SU-DHL-6 (cell line): ENCODE data around the gene RAB3B.
"Not testable (repeated sequence)": the region's sequence is repeated elsewhere in the genome, so short reads cannot be mapped to it uniquely, and the experiment has no call there.

ENCODE experiments used
- H2AFZ ChIP-seq: fragments of 200-600 bp; sonication (generic); 2 replicates; pipeline ENCODE4 v1.6.1; 2014; ENCODE audit warnings: low read depth, mild to moderate bottlenecking, moderate library complexity, mixed read lengths, antibody characterized with exemption, low read length; ENCODE audit not compliant: severe bottlenecking
- H3F3A ChIP-seq: fragments of 200-600 bp; shearing (Covaris generic); 2 replicates; pipeline ENCODE4 v1.6.0; 2016; ENCODE audit warnings: antibody characterized with exemption, mild to moderate bottlenecking; ENCODE audit not compliant: insufficient read depth
- H3K27ac ChIP-seq: fragments of 200-600 bp; sonication (generic); 2 replicates; pipeline ENCODE4 v1.5.1; 2016; ENCODE audit warnings: low read depth, mild to moderate bottlenecking, low read length, moderate library complexity, mixed read lengths
- H3K27me3 ChIP-seq: fragments of 200-600 bp; sonication (generic), shearing (Covaris generic); 2 replicates; pipeline ENCODE4 v1.6.0; 2014; ENCODE audit warnings: mild to moderate bottlenecking, low read length
- H3K36me3 ChIP-seq: fragments of 200-600 bp; sonication (generic); 2 replicates; pipeline ENCODE4 v1.6.1; 2014; ENCODE audit warnings: mild to moderate bottlenecking, low read length, mixed read lengths
- H3K4me2 ChIP-seq: fragments of 300-600, 200-600 bp; shearing (Covaris generic), sonication (generic); 2 replicates; pipeline ENCODE4 v1.6.0; 2014; ENCODE audit warnings: low read length, low read depth, mild to moderate bottlenecking; ENCODE audit not compliant: poor library complexity, severe bottlenecking
- H3K4me3 ChIP-seq: fragments of 200-600 bp; sonication (generic); 2 replicates; pipeline ENCODE4 v1.5.1; 2014; ENCODE audit warnings: antibody characterized with exemption, low read length, mild to moderate bottlenecking, mixed read lengths; ENCODE audit not compliant: insufficient read depth, poor library complexity, severe bottlenecking
- H3K79me2 ChIP-seq: fragments of 200-600 bp; sonication (generic); 2 replicates; pipeline ENCODE4 v1.6.1; 2014; ENCODE audit warnings: mild to moderate bottlenecking, low read length, moderate library complexity; ENCODE audit not compliant: insufficient read depth
- H3K9ac ChIP-seq: fragments of 200-600 bp; sonication (generic); 2 replicates; pipeline ENCODE4 v1.7.0; 2014; ENCODE audit warnings: mild to moderate bottlenecking, low read length
- H3K9me2 ChIP-seq: fragments of 200-600 bp; sonication (generic); replicated peaks from 2 replicates; pipeline ENCODE4 v1.6.1; 2014; ENCODE audit warnings: low read length; ENCODE audit not compliant: insufficient read depth
- H3K9me3 ChIP-seq: fragments of 200-600 bp; sonication (generic); 2 replicates; pipeline ENCODE4 v1.6.1; 2014; ENCODE audit warnings: low read length, mixed read lengths; ENCODE audit not compliant: insufficient read depth
- H4K20me1 ChIP-seq: fragments of 200-600 bp; sonication (generic); 2 replicates; pipeline ENCODE4 v1.6.1; 2014; ENCODE audit warnings: low read depth, mild to moderate bottlenecking, antibody characterized with exemption, low read length, moderate library complexity, mixed read lengths
- EZH2phosphoT487 ChIP-seq: fragments of 200-600 bp; sonication (generic), shearing (Covaris generic); conservative IDR thresholded peaks from 2 replicates; pipeline ENCODE4 v1.6.1; 2018; ENCODE audit warnings: mild to moderate bottlenecking, antibody characterized with exemption, low read length, moderate library complexity, mixed read lengths
- TF ChIP-seq, protein P1 (sequence below): fragments of 200-600 bp; sonication (generic); IDR thresholded peaks from one replicate; pipeline ENCODE4 v1.5.1; 2017; ENCODE audit warnings: antibody characterized with exemption, mild to moderate bottlenecking, low read length, moderate library complexity; ENCODE audit not compliant: insufficient read depth, poor library complexity, severe bottlenecking

RAB3B gene

DNA sequence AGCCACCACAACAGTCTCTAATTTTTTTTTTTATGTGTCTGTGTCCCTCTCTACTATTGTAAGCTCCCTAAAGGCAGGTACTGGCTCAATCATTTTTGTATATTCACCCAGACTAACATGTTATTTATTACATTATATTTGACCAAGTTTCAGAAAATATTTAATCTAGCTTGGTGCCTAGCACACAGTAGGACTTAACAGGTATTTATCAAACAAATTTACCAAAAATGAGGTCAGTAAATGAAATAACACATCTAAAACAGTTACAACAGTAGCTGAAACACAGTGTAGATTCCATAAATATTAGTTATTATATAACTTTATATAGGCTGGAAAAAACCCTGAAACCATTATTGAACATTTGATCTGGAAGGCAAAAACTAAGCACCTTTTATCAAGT is 114.7 kb downstream of the RAB3B start:
- Histone ChIP-seq H2AFZ (no peak overlapping the region), H3F3A (no peaks in the 10 kb centered on the region; the same call in 1 of the 2 replicates), H3K4me3 (no peak overlapping the region), H3K79me2 (peaks cover 75% of the 10 kb centered on the region), H4K20me1 (peaks cover 5% of the 10 kb centered on the region; the same call in 1 of the 2 replicates), H3K27ac (no peak overlapping the region), H3K9me3 (no peaks in the 10 kb centered on the region), H3K9ac (no peak overlapping the region), H3K9me2 (no peaks in the 10 kb centered on the region), H3K4me2 (peak overlapping the region; percentile 59), H3K27me3 (no peaks in the 10 kb centered on the region), H3K36me3 (no peaks in the 10 kb centered on the region)
- TF ChIP-seq, protein P1, sequence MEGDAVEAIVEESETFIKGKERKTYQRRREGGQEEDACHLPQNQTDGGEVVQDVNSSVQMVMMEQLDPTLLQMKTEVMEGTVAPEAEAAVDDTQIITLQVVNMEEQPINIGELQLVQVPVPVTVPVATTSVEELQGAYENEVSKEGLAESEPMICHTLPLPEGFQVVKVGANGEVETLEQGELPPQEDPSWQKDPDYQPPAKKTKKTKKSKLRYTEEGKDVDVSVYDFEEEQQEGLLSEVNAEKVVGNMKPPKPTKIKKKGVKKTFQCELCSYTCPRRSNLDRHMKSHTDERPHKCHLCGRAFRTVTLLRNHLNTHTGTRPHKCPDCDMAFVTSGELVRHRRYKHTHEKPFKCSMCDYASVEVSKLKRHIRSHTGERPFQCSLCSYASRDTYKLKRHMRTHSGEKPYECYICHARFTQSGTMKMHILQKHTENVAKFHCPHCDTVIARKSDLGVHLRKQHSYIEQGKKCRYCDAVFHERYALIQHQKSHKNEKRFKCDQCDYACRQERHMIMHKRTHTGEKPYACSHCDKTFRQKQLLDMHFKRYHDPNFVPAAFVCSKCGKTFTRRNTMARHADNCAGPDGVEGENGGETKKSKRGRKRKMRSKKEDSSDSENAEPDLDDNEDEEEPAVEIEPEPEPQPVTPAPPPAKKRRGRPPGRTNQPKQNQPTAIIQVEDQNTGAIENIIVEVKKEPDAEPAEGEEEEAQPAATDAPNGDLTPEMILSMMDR = no peak
- no peak for TF ChIP-seq EZH2phosphoT487

DNA sequence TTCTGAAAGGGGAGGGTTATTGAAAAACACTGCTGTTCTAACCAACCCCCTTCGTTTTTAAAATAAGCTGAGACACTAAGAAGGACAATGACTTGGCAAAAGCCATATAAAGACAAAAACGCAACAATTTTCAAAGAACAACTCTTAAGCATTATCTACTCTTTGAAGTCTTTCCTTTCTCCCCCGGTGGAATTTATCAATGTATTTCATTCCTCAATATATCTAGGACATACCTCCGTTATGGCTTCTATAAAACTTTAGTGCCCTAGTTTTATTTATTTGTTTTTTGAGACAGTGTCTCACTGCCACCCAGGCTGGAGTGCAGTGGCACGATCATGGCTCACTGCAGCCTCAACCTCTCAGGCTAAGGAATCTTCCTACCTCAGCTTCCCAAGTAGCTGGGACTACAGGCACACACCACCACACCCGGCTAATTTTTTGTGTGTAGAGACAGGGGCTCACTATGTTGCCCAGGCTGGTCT is 115.2 kb downstream of the RAB3B start:
- Histone ChIP-seq H3K36me3 (no peaks in the 10 kb centered on the region), H3K9ac (no peak overlapping the region), H3K79me2 (peaks cover 80% of the 10 kb centered on the region), H3K9me2 (no peaks in the 10 kb centered on the region), H3K27ac (no peak overlapping the region), H3K27me3 (no peaks in the 10 kb centered on the region), H3K4me3 (no peak overlapping the region), H3K4me2 (peak overlapping the region; percentile 59), H3K9me3 (no peaks in the 10 kb centered on the region), H2AFZ (no peak overlapping the region), H3F3A (no peaks in the 10 kb centered on the region), H4K20me1 (peaks cover 5% of the 10 kb centered on the region; the same call in 1 of the 2 replicates)
- no peak for TF ChIP-seq EZH2phosphoT487
- TF ChIP-seq, protein P1 = no peak

DNA sequence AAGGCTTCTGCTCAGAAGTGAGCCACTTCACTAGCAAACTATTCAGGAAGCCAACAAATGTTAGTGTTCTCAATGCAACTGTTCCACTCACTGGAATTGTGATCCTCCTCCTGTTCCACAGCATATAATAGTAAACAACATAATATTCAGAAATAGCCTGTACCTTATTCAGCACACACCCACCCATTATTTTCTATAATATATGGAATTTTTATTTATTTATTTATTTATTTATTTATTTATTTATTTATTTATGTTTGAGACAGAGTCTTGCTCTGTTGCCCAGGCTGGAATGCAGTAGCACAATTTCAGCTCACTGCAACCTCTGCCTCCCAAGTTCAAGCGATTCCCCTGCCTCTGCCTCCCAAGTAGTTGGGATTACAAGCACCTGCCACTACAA is 117.2 kb downstream of the RAB3B start:
- H3K9me3 ChIP-seq, H2AFZ ChIP-seq, H3K9ac ChIP-seq, H3K4me3 ChIP-seq, H3K27me3 ChIP-seq, H3K36me3 ChIP-seq, H3K9me2 ChIP-seq, H3K27ac ChIP-seq, H3K4me2 ChIP-seq, H3F3A ChIP-seq, H4K20me1 ChIP-seq: not testable (repeated sequence)
- peaks cover 98% of the 10 kb centered on the region for H3K79me2 ChIP-seq

DNA sequence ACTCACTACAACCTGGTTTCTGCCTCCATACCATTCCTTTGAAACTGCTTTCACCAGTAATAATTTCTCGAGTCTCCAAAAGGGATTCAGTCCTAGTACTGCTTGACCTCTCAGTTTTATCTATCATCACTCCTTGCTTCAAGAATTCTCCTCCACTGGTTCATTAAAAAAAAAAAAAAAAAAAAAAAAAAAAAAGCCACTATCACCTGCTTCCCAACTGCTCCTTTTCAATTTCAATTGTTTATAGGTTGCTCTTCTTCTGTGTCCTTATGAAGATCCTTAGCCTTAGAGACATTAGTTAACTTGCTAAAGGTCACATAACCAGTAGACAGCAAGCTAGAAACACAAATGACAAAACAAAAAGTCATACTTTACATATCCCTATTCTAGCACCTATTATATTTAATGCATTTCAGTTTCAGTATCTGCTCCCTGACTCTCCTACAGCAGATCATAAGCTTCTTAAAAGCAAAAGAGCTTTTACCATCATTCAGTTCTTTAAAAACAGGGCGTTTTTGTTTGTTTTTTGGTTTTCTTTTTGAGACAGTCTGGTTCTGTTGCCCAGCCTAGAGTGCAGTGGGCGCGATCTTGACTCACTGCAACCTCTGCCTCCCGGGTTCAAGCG is 119.0 kb downstream of the RAB3B start:
- Histone ChIP-seq H3K27ac (no peak overlapping the region), H3K27me3 (no peaks in the 10 kb centered on the region), H3K36me3 (no peaks in the 10 kb centered on the region), H3K4me3 (no peak overlapping the region), H4K20me1 (peaks cover 5% of the 10 kb centered on the region; the same call in 1 of the 2 replicates), H3K4me2 (no peak overlapping the region), H3K79me2 (peaks cover 98% of the 10 kb centered on the region), H3K9ac (no peak overlapping the region), H3K9me2 (no peaks in the 10 kb centered on the region), H2AFZ (no peak overlapping the region), H3F3A (no peaks in the 10 kb centered on the region), H3K9me3 (no peaks in the 10 kb centered on the region)
- TF ChIP-seq, protein P1 = no peak
